Chondrocyte (in vitro differentiated cells): Measurements from ENCODE around the gene GLMP. TPM values are rescaled to one million over a fixed set of nuclear protein-coding genes. Genes with fewer than 3 reads are reported as not detected.

Source experiments
- DNase-seq: peaks from one replicate; pipeline ENCODE4 v3.0.0; 2021; ENCODE audit warnings: mixed read lengths, low spot score
- H3K27ac Mint-ChIP-seq: one replicate; pipeline ENCODE4 v1.8.0; 2021; ENCODE audit warnings: mild to moderate bottlenecking, moderate library complexity, mixed read lengths; ENCODE audit not compliant: unreplicated experiment
- H3K27me3 Mint-ChIP-seq: 2 replicates; pipeline ENCODE4 v1.8.0; 2021; ENCODE audit warnings: low read depth, mixed read lengths
- H3K36me3 Mint-ChIP-seq: 2 replicates; pipeline ENCODE4 v1.8.0; 2021; ENCODE audit warnings: low read depth, mixed read lengths
- H3K4me1 Mint-ChIP-seq: 2 replicates; pipeline ENCODE4 v1.8.0; 2021; ENCODE audit warnings: low read depth, mild to moderate bottlenecking, mixed read lengths
- H3K4me3 Mint-ChIP-seq: one replicate; pipeline ENCODE4 v1.8.0; 2021; ENCODE audit warnings: mild to moderate bottlenecking, moderate library complexity, mixed read lengths; ENCODE audit not compliant: unreplicated experiment
- H3K9me3 Mint-ChIP-seq: 2 replicates; pipeline ENCODE4 v1.8.0; 2021; ENCODE audit warnings: low read depth, mixed read lengths
- total RNA-seq: library from RNA; stranded (reverse); gene quantifications from 3 replicates; pipeline ENCODE4 v1.2.1, GENCODE V29; 2021
- TF ChIP-seq, protein P1 (sequence below): fragments of 200-600 bp; sonication (generic); IDR thresholded peaks from 2 replicates; pipeline ENCODE4 v1.5.0; 2021; ENCODE audit warnings: antibody characterized with exemption, mild to moderate bottlenecking, moderate library complexity

The GLMP gene
- total RNA-seq, 1 donor from 2014 or later, result 68.1 TPM

DNA sequence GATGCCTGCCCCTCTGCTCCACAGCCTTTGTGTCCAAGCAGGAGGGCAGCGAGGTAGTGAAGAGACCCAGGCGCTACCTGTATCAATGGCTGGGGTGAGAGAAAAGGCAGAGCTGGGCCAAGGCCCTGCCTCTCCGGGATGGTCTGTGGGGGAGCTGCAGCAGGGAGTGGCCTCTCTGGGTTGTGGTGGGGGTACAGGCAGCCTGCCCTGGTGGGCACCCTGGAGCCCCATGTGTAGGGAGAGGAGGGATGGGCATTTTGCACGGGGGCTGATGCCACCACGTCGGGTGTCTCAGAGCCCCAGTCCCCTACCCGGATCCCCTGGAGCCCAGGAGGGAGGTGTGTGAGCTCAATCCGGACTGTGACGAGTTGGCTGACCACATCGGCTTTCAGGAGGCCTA is 52.7 kb downstream of the GLMP start:
- H3K27me3 Mint-ChIP-seq, result no peaks in the 10 kb centered on the region
- peaks cover 4% of the 10 kb centered on the region for H3K36me3 Mint-ChIP-seq
- peaks cover 13% of the 10 kb centered on the region for H3K4me1 Mint-ChIP-seq
- no peaks in the 10 kb centered on the region for H3K9me3 Mint-ChIP-seq
- H3K27ac Mint-ChIP-seq, result no peak overlapping the region
- no peak overlapping the region for H3K4me3 Mint-ChIP-seq
- TF ChIP-seq, protein P1, sequence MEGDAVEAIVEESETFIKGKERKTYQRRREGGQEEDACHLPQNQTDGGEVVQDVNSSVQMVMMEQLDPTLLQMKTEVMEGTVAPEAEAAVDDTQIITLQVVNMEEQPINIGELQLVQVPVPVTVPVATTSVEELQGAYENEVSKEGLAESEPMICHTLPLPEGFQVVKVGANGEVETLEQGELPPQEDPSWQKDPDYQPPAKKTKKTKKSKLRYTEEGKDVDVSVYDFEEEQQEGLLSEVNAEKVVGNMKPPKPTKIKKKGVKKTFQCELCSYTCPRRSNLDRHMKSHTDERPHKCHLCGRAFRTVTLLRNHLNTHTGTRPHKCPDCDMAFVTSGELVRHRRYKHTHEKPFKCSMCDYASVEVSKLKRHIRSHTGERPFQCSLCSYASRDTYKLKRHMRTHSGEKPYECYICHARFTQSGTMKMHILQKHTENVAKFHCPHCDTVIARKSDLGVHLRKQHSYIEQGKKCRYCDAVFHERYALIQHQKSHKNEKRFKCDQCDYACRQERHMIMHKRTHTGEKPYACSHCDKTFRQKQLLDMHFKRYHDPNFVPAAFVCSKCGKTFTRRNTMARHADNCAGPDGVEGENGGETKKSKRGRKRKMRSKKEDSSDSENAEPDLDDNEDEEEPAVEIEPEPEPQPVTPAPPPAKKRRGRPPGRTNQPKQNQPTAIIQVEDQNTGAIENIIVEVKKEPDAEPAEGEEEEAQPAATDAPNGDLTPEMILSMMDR, result no peak
- DNase-seq, result no peak

Other genes starting within 250 kb of the GLMP start
- 29.3 to 32.9 TPM (median 30.2 TPM) in 3 replicates for gene UBQLN4, start 241.9 kb downstream of the GLMP start, total RNA-seq
- 55.0 to 58.8 TPM (median 56.6 TPM) in 3 replicates for gene LAMTOR2, start 240.9 kb downstream of the GLMP start, total RNA-seq
- gene RAB25, start 234.5 kb downstream of the GLMP start, total RNA-seq, result not detected in 3 replicates
- 11.7 to 12.7 TPM (median 12.0 TPM) in 3 replicates for gene MEX3A, start 213.2 kb downstream of the GLMP start, total RNA-seq
- gene LMNA, start 181.0 kb downstream of the GLMP start, total RNA-seq, result 641 to 675 TPM (median 641 TPM) in 3 replicates
- gene SEMA4A, start 142.1 kb downstream of the GLMP start, total RNA-seq, result 1.6 to 2.5 TPM (median 2.0 TPM) in 3 replicates
- gene SLC25A44, start 101.6 kb downstream of the GLMP start, total RNA-seq, result 13.4 to 17.5 TPM (median 17.2 TPM) in 3 replicates
- 35.8 to 40.5 TPM (median 38.6 TPM) in 3 replicates for gene PMF1, start 82.7 kb downstream of the GLMP start, total RNA-seq
- gene BGLAP, start 53.5 kb downstream of the GLMP start, total RNA-seq, result 0.82 TPM in 1 of 3 replicates, not detected in the others
- 4.9 to 6.9 TPM (median 4.9 TPM) in 3 replicates for gene PAQR6, start 47.6 kb downstream of the GLMP start, total RNA-seq
- 65.9 to 76.1 TPM (median 73.5 TPM) in 3 replicates for gene SMG5, start 12.9 kb downstream of the GLMP start, total RNA-seq
- gene TMEM79, start 11.4 kb downstream of the GLMP start, total RNA-seq, result 1.7 to 3.1 TPM (median 2.5 TPM) in 3 replicates
- gene VHLL, start 3.6 kb upstream of the GLMP start, total RNA-seq, result not detected in 3 replicates
- 159 to 204 TPM (median 161 TPM) in 3 replicates for gene CCT3, start 42.6 kb upstream of the GLMP start, total RNA-seq
- gene TSACC, start 42.8 kb upstream of the GLMP start, total RNA-seq, result not detected in 3 replicates
- not detected in 3 replicates for gene RHBG, start 73.5 kb upstream of the GLMP start, total RNA-seq
- gene MEF2D, start 205.1 kb upstream of the GLMP start, total RNA-seq, result 42.3 to 64.7 TPM (median 62.0 TPM) in 3 replicates